Measurements from ENCODE around the gene OBP2A.

Gene OBP2A

GRCh38 chr9:135582966-135583687, 37.2 kb downstream of the OBP2A start:
- no peak for DNase-seq (ENCODE audit: low read depth)
- no peak overlapping the region for H3K4me3 ChIP-seq (replicated peaks; ENCODE audit: low read depth, low read length)
- no peak for TF ChIP-seq CTCF (IDR thresholded peaks at IDR 0.05; ENCODE audit: low read length, missing control alignments)

GRCh38 chr9:135583688-135584011, 37.7 kb downstream of the OBP2A start:
- no peak overlapping the region for H3K4me3 ChIP-seq (replicated peaks; ENCODE audit: low read depth, low read length)
- TF ChIP-seq CTCF (IDR thresholded peaks at IDR 0.05; ENCODE audit: low read length, missing control alignments): no peak

GRCh38 chr9:135584371-135584770, 38.4 kb downstream of the OBP2A start:
- TF ChIP-seq CTCF (IDR thresholded peaks at IDR 0.05; ENCODE audit: low read length, missing control alignments): no peak
- no peak for DNase-seq (ENCODE audit: low read depth)
- no peak overlapping the region for H3K4me3 ChIP-seq (replicated peaks; ENCODE audit: low read depth, low read length)

More at GRCh38 chr9:135583688-135584011, 37.7 kb downstream of the OBP2A start:
- DNase-seq (ENCODE audit: low read depth): no peak

GRCh38 chr9:135584934-135585333, 39.0 kb downstream of the OBP2A start:
- TF ChIP-seq CTCF (IDR thresholded peaks at IDR 0.05; ENCODE audit: low read length, missing control alignments): no peak
- peak; percentile 58 for DNase-seq (ENCODE audit: low read depth)
- no peak overlapping the region for H3K4me3 ChIP-seq (replicated peaks; ENCODE audit: low read depth, low read length)

GRCh38 chr9:135586601-135587109, 40.7 kb downstream of the OBP2A start:
- no peak overlapping the region for H3K4me3 ChIP-seq (replicated peaks; ENCODE audit: low read depth, low read length)
- TF ChIP-seq CTCF (IDR thresholded peaks at IDR 0.05; ENCODE audit: low read length, missing control alignments): no peak
- DNase-seq (ENCODE audit: low read depth): no peak

GRCh38 chr9:135587658-135588057, 41.7 kb downstream of the OBP2A start:
- TF ChIP-seq CTCF (IDR thresholded peaks at IDR 0.05; ENCODE audit: low read length, missing control alignments): no peak
- no peak overlapping the region for H3K4me3 ChIP-seq (replicated peaks; ENCODE audit: low read depth, low read length)
- no peak for DNase-seq (ENCODE audit: low read depth)

GRCh38 chr9:135588371-135588770, 42.4 kb downstream of the OBP2A start:
- no peak overlapping the region for H3K4me3 ChIP-seq (replicated peaks; ENCODE audit: low read depth, low read length)
- no peak for TF ChIP-seq CTCF (IDR thresholded peaks at IDR 0.05; ENCODE audit: low read length, missing control alignments)
- DNase-seq (ENCODE audit: low read depth): no peak

Data from fibroblast of pulmonary artery (primary cell).